Inflammatory macrophage treated with lipopolysaccharide for 4 hours (primary cell): Measurements from ENCODE around the gene C4orf50.
"Not testable (repeated sequence)": the region's sequence is repeated elsewhere in the genome, so short reads cannot be mapped to it uniquely, and the experiment has no call there.

Experiments used
- DNase-seq: peaks from one replicate; pipeline ENCODE4 v3.0.0-alpha.2; 2020

C4orf50 gene

DNA sequence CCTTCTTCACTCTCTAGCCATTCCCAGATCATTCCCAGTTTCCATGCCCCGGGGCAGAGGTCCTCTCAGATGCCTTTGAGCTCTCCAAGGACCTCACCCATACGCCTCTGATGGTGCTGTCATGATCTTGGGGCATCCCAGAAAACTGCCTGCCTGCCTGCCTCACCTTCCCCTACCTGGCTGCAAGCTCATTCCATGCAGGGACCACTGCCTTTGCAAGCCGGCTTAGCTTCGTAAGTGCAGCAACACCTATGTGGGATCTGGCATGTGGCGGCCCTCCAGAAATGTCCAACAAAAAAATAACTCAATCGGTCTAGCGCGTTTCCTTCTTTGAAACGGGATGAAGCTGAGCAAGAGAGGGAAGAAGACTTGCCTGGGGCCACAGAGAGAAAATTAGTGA lies 53.0 kb downstream of the C4orf50 start:
- DNase-seq, result no peak

- DNase-seq, result no peak
Measured at GRCh38 chr4:5964030-5964429, 54.2 kb downstream of the C4orf50 start.

- no peak for DNase-seq
Measured at GRCh38 chr4:5963611-5964010, 54.6 kb downstream of the C4orf50 start.

- DNase-seq, result no peak
Measured at GRCh38 chr4:5962416-5962815, 55.8 kb downstream of the C4orf50 start.

DNA sequence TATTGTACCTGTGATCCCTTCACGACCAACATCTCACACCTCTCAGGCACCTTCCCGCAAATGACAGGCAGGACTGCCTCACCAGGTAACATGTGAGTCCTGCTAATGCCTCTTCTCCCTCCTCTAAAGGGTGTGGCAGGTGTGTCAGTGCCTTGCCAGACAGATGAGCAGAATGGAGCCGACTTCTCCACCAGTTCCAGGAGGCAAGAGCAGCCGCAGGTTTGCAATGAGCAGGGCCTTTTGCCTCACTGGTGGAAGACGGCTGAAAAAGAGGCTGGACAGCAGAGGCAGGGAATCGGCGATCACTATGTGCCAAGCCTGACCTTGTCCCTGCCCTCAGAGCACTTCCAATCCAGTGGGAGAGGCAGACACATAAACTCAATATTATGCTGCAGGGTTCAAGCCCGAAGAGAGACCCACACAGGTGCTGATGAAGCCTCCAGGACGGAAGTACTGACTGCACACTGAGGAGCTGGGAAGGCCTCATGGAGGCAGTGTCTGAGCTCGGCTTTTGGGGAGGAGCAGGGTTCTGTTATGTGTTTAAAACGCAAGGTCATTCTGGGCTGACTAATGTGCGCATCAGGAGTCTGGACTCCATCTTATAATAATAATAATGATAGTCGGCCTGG lies 57.9 kb downstream of the C4orf50 start:
- DNase-seq, result no peak

- no peak for DNase-seq
Measured at GRCh38 chr4:5959211-5959982, 58.8 kb downstream of the C4orf50 start.

DNA sequence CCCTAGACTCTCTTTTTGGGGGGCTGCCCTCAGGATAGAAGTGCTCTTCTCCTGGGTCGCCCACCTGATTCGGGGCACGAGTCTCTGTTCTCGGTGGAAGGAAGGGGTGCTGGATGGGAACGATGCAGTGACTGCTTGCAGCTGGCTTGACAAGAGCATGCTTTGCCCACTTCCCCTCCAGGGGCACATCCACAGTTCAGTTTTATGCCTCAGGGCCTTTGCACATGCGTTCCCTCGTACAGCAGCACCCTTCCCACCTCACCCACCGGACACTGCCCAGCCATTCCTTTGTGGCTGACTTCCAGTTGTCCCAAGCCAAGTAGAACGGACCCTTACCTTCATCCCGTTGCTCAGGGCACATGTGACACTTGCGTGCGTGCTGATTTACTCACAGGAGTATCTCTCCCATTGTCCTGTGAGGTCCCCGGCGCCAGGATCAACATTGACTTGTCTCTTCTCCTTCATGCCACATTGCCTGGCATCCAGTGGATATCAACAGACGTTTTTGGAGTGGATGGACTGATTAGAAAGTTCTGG lies 60.0 kb downstream of the C4orf50 start:
- DNase-seq, result no peak

- DNase-seq, result no peak
Measured at GRCh38 chr4:5957076-5957475, 61.2 kb downstream of the C4orf50 start.

DNA sequence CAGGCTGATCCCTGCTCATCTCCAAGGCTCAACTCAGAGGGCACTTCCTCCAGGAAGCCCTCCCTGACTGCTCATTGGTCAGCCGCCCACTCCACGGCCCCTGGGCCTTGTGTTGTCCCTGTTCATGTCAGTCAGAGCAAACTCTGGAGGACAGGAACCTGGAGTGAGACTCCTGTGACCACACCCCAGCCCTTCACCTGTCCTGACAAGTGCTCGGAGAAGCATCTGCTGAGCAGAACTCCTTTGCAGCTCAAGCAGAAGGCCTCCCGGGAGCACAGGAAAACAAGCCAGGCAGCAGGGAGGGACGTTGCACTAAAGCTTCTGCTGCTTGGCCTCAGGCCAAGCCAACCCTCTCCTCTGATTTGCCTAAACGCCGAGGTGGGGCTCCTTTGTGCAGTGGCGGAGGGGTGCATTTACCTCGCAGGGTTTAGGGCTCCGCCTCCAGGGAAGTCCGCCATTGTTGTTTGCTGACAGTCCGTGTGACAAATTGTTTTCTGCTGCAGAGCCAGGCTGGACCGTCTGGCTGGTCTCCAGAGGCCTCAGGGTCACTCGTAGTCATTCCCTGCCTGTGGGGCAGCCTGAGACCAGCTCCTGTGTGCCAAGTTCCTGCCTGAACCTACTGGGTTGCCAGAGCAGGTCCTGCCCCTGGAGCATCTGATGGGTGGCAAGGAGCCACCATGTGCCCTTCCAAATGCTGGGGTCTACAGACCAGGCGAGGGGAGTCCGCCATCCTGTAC lies 61.8 kb downstream of the C4orf50 start:
- no peak for DNase-seq

DNA sequence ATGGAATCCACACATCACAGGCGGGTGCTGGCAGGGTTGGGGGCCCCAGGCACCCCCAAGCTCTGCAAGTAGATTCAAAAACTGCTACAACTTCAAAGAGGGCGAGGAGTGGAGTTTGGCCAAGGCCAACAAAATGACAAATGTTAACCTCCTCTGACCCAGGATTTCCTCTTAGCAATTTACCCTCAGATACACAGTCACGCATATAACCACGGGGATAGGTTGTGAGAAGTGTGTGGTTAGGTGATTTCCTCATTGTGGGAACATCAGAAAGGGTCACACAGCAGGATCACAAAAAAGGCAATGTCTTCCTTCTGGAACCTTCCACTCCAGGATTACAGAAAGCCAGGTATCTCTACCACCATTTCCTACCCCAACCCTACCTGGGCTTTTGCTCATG lies 62.4 kb downstream of the C4orf50 start:
- no peak for DNase-seq

DNA sequence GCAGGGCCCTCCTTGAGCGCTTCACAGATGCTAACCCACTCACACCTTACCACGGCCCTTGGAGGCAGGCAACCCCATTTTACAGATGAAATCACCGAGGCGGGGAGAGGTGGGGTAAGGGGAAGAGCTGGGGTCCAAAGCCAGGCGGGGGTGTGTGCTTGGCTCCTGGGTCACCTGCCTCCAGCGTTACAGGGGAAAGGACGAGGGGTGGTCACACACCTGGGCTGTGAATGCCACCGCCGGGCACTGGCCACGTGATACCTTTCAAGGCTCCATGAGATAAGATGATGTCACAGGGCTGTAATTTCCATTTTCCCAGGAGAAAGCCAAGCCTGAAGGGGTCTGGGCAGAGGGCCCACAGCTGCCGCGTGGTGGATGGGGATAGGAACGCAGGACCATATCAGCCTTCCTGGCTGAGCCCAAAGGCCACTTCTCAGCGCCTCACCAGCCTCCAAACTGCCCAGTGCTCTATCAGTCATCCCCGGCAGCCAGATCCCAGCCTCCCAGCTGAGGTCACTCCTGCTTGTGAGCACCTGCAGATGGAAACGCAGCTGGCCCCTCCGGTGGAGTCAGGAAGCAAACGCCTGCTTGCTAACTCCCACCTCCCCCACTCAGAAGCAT lies 62.9 kb downstream of the C4orf50 start:
- no peak for DNase-seq

DNA sequence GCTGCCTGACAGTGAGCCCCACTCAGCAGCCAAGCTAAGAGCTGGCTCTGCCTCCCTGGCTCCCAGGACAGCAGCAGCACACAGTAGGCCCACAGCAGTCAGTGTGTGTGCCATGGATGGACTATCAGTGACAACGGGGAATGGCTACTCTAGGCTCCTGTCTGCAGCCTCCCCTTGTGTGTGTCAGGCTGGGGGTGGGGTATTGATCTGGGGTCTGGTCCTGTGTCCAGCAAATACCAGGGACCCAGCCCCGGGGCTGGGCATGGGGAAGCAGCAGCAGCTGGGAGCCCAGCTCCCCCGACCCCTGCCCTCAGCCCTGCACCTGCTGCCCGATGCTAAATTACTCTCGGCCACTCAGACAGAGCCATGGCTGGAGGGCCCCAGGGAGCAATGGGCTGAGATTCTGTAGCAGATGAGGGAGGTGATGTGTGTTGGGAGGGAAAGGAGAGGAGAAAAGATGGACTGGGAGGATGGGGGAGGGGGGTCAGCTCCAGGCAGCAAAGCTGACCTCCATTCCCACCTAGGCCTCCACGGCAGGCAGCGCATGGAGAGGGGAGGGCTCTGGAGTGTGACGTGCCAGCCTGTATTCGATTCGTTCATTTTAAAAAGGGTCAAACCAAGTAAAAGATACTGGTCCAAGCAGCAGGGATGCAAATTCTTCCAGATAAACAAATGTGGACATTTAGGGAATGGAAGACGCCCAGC lies 64.0 kb downstream of the C4orf50 start:
- no peak for DNase-seq

- no peak for DNase-seq
Measured at GRCh38 chr4:5952975-5953951, 65.0 kb downstream of the C4orf50 start.

GRCh38 chr4:5952286-5952974 lies 65.8 kb downstream of the C4orf50 start:
- no peak for DNase-seq

DNA sequence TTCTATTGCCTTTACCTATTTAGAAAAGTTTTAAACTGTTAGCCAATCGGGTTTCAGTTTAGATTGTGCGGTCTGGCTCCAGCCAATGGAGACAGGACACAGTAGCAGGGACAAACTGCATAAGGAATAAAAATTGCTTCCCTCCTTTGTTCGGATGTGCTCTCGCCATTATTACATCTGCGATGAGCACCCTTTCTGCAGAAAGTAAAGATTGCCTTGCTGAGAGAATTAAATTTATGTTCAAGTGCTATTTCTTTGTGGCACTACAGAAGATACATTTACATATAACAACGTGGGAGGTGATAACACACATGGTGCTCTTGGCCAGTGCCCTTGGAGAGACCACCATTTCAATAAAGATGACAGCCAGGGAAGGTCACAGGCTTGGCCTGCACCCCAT lies 71.6 kb downstream of the C4orf50 start:
- not testable (repeated sequence) for DNase-seq

DNA sequence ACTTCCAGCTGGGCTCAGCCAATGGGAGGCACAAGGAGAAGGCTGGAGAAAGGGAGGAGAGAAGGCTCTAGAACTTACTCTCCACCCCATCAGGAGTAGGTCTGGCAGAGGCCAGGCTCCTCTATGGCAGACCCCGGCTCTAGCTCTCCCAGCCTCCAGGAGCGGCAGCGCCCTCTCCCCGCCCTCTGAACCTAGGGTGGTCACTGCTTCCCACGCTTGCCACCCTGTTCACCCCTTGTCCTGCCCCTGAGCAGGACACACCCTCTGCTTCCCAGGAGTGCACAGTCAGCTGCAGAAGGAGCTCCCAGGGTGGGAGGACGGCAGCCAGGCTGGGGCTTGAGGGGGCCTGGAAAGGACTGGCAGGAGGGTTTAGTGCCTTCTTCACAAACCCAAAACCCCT lies 72.3 kb downstream of the C4orf50 start:
- DNase-seq, result no peak

DNA sequence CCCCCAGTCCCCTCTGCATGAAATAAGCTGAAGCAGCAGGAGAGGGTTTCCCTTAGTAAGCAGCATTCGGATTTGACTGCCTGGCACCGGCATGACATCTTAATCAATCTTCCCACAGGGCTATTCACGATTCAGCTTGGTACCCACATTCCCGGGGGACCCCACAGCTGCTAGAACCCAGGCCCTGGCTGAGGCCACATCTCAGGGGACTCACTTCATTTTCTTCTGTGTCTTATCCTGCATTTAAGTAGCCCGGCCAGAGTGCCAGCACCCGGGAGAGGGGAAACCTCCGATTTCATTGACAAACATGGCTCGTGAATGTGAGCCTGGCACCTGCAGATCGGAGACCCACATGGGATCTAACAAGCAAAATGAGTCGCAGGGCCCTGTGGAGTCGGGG lies 73.1 kb downstream of the C4orf50 start:
- no peak for DNase-seq

GRCh38 chr4:5943561-5943960 lies 74.7 kb downstream of the C4orf50 start:
- DNase-seq, result no peak

DNA sequence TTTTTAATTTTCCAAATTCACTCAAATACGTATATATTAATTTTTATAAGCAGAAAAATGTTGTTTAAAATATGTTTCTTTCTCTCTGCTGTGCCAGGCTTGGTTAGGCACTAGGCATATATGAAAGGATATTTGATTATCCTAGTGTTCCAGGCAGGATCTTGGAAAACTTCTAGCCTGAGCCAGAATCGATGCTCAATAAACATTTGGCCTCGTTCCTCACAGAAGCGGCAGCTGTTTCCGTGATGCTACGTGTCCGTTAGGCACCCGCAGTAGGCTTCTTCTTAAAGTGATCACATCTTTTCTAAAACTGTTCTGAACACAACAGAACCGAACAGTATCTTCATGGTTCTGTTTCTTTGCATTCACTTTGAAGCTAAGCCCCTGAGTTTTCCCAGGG lies 75.3 kb downstream of the C4orf50 start:
- no peak for DNase-seq

DNA sequence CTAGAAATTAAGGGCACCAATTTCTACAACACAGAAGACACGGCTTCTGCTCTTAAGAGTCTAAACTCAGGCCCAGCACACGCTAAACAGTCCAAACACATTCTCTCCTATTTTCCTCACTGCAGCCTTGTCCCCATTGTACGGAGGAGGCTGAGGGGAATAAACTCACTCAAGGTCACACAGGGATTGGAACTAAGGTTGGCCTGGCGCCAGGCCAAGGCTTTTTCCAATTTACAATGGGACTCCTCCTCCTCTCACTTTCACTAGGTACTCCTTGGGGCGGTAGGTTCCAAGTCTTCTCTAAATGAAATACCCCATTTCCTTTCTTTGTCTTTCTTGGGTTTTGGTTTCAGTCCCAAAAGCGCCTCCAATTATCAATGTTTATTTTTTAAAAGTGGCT lies 76.6 kb downstream of the C4orf50 start:
- no peak for DNase-seq
